GM10847 (cell line): ENCODE measurements around the gene NKX2-4.

Source experiments
- POLR2A ChIP-seq: IDR thresholded peaks from 2 replicates; pipeline ENCODE4 v1.6.1; 2011; ENCODE audit not compliant: insufficient read length; ENCODE audit errors: extremely low read depth

The NKX2-4 gene

GRCh38 chr20:21395666-21396598, 1.4 kb downstream of the NKX2-4 start:
- TF ChIP-seq POLR2A, result no peak

- TF ChIP-seq POLR2A, result no peak
Measured at GRCh38 chr20:21395051-21395665, 2.2 kb downstream of the NKX2-4 start.

- no peak for TF ChIP-seq POLR2A
Measured at GRCh38 chr20:21394551-21394950, 2.8 kb downstream of the NKX2-4 start.

- TF ChIP-seq POLR2A, result no peak
Measured at GRCh38 chr20:21393816-21394519, 3.4 kb downstream of the NKX2-4 start.

GRCh38 chr20:21393166-21393565, 4.2 kb downstream of the NKX2-4 start:
- TF ChIP-seq POLR2A, result no peak

DNA sequence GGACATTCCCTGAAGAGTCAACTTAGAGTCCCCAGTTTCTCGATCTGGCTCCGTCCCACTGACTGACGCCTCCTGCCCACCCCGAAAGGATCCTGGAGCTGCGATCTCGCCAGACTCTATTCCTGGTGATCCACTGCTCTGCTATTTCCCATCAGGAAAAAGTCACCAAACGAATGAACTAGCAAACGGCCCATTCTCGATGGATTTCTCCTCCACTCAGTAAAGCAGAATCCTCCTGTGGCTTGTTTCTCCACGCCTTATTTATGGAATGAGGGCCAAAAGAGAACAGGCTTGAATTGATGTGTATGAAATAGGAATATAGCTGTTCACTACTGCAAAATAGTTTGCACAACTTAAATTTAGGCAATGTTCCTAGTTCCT, 5.4 kb downstream of the NKX2-4 start:
- TF ChIP-seq POLR2A, result no peak

DNA sequence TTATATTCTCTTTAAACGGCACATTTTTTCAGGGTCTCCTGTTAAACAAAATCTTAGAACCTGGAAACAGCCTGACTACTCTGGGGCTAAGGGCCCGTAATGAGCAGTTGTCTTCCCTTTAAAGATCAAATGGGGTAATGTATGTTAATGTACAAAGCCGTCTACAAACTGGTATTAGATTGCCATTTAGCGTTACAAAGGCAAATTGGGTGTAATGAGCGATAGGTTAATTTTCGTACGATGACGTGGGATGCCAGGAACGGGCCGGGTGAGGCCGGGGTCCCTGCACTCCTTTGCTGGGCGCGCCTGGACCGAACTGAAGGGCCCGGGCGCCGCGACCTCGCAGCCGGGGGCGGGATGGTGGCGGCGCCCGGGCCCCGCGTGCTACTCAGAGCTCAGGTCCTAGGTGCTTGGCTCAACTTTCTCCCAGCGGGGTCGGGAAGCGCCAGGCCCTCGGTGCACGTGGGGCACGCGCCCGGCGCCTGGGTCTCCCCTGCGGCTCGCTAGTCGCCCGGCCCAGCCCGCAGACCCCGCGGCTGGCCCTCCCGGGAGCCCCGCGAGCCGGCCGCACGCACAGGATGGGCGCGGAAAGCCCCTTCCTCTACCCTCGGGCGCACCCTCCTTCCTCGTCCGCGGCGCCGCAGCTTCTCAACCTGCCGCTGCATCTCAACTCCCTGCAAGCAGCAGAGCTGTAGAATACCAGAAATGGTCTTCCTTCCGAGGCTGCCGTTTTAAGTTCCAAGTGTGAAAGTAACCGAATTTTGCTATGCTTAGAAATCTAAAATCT, 5.9 kb downstream of the NKX2-4 start:
- no peak for TF ChIP-seq POLR2A

DNA sequence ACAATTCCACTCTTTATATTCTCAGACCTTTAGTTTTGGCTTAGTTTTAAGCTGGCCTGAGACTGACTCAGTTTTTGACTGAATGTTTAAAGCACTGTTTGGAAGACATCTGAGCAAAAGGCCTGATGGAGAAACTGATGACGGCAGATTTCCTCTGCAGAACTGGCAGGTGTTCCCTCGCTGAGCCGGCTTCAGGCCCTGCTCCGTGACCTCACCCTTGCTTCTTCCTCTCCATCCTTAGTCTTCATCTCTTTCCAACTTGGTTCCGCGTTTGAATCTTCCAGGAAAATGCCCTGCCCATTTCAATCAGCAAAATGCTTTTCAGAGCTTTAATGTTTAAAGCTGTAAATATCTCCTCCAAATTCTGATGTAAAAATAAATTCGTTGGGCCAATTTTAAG, 6.6 kb downstream of the NKX2-4 start:
- TF ChIP-seq POLR2A, result no peak

- TF ChIP-seq POLR2A, result no peak
Measured at GRCh38 chr20:21389368-21389767, 8.0 kb downstream of the NKX2-4 start.

- no peak for TF ChIP-seq POLR2A
Measured at GRCh38 chr20:21388566-21388965, 8.8 kb downstream of the NKX2-4 start.

DNA sequence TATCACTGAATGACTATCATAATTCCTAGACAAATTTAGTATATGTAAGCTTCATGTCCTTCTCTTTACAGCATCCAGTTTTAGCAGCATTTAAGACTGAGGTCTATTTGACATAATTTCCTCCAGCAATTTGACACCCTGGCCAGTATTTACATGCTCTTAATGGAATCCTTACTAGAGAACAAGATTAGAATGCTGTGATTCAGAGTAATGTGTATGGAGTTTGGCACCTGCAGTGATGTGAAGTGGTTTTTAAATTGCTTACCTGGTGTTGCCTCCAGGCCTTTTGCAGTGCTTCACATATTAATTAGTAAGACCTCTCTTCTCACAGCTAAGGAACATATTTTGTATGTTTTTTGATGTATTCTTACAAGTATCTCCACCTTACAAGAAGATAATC, 9.8 kb downstream of the NKX2-4 start:
- no peak for TF ChIP-seq POLR2A

GRCh38 chr20:21386111-21386510, 11.2 kb downstream of the NKX2-4 start:
- TF ChIP-seq POLR2A, result no peak

- TF ChIP-seq POLR2A, result no peak
Measured at GRCh38 chr20:21384308-21384892, 12.9 kb downstream of the NKX2-4 start.

GRCh38 chr20:21381619-21382018, 15.7 kb downstream of the NKX2-4 start:
- no peak for TF ChIP-seq POLR2A

DNA sequence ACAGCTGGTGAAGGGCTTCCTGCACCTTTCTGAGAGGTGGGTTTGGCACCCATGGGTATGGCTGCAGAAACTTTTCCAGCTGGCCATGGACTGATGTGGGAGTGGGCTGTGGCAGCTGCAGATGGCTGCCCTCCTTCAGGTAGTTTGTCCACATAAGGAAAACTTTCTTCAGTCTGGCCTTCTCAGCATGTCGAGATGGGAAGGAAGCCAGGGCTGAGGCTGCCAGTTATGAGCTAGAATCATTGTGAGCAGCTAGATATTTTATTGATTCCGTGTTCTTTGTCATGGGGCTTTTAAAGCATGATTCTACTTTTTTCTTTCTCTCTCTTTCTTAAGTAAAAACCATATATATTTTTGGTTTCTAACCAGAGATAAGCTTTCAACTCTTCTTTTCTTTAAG, 16.6 kb downstream of the NKX2-4 start:
- no peak for TF ChIP-seq POLR2A
